Esophagus squamous epithelium (tissue), 5 donors: ENCODE measurements around the gene SPATA18. TPM values are rescaled to one million over a fixed set of nuclear protein-coding genes. Genes with fewer than 3 reads are reported as not detected.

Experiments
- DNase-seq: peaks from one replicate; lab custom pipeline; 2025; lab: John Stamatoyannopoulos, UW
- H3K27ac ChIP-seq, 4 donors: fragments of 200-600 bp; sonication (generic); one replicate each; pipeline ENCODE4 v1.5.1; 2016 to 2019; ENCODE audit warnings: mild to moderate bottlenecking in 1 of 4
- H3K27me3 ChIP-seq, 4 donors: fragments of 200-600 bp; sonication (generic); 1 replicate in 3 of 4; 2 replicates in 1 of 4; pipeline versions ENCODE4 v1.5.1 to v1.6.0; 2017 to 2021; ENCODE audit warnings: antibody characterized with exemption in 1 of 4
- H3K36me3 ChIP-seq, 3 donors: fragments of 200-600 bp; sonication (generic); one replicate each; pipeline ENCODE4 v1.5.1; 2016 to 2019
- H3K4me1 ChIP-seq, 3 donors: fragments of 200-600 bp; sonication (generic); one replicate each; pipeline ENCODE4 v1.5.1; 2017 to 2019
- H3K4me3 ChIP-seq, 4 donors: fragments of 200-600 bp; sonication (generic); 1 replicate in 3 of 4; 2 replicates in 1 of 4; pipeline ENCODE4 v1.5.1; 2016 to 2019; ENCODE audit warnings: mild to moderate bottlenecking in 2 of 4, moderate library complexity in 1 of 4
- H3K9me3 ChIP-seq, 3 donors: fragments of 200-600 bp; sonication (generic); one replicate each; pipeline ENCODE4 v1.5.1; 2016 to 2019
- POLR2A ChIP-seq, 4 donors: fragments of 450-650 bp; IDR thresholded peaks; one replicate each; pipeline ENCODE4 v1.6.1; 2017; ENCODE audit warnings: antibody characterized with exemption in 4 of 4, mild to moderate bottlenecking in 4 of 4, moderate library complexity in 3 of 4
- WGBS, 2 donors: methylation state at CpG; one replicate each; pipeline ENCODE4 v1.1.5; 2018; 5-methylcytosine and 5-hydroxymethylcytosine counted together
- intact Hi-C: fragments of 100-400 bp; cut with DNase I; formaldehyde crosslinking; loops from one replicate; pipeline ENCODE4 v1.15.0; 2022
- total RNA-seq, 4 donors: library from RNA; depleted of rRNA; stranded (reverse); fragments of >200 nt; gene quantifications; one replicate each; pipeline ENCODE4 v1.1.0, GENCODE V29; 2016
- TF ChIP-seq, protein P1 (sequence below), 6 experiments: fragments of 450-650 bp in 4 of 6; fragments of 200-600 bp in 2 of 6; sonication (generic) in 2 of 6; IDR thresholded peaks; one replicate each; pipeline ENCODE4 v1.5.1; 2016 to 2019; ENCODE audit warnings: antibody characterized with exemption in 6 of 6, mild to moderate bottlenecking in 4 of 6, moderate library complexity in 4 of 6
- donor health status: DM: yes; HTN: yes; CAD: no.

The SPATA18 gene, protein sequence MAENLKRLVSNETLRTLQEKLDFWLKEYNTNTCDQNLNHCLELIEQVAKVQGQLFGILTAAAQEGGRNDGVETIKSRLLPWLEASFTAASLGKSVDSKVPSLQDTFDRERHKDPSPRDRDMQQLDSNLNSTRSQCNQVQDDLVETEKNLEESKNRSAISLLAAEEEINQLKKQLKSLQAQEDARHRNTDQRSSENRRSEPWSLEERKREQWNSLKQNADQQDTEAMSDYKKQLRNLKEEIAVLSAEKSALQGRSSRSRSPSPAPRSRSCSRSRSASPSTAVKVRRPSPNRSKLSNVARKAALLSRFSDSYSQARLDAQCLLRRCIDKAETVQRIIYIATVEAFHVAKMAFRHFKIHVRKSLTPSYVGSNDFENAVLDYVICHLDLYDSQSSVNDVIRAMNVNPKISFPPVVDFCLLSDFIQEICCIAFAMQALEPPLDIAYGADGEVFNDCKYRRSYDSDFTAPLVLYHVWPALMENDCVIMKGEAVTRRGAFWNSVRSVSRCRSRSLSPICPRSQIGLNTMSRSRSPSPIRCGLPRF
- total RNA-seq: 1 to 10 TPM; 5.4 to 6.9 (median 6.0) TPM

DNA sequence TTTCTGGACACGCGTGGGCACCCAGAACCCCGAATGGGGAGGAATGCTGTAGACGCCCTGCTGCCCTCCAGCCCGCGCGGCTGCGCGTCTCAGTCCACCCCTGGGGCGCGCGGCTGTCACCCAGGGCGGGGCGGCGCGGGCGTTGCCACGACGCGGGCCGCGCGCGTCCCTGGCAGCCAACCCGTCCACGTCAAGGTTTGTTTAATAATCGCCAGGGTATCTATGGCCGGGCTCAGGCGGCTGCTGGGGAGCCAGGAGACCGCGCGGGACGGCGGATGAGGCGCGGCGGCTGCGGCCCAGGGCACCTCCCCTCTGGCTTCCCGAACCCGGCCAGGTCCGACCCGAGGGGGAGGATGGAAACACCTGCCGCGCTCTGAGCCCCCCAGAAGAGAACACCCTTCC lies at the start of gene SPATA18:
TSS of gene SPATA18 (plus strand) at position 92 of the 402 bp plus-strand sequence. CDS start 401 bp downstream, outside the sequence.
- intact Hi-C loops: no loop called here
- WGBS, 2 donors: 1 to 6% methylated on average over 9 to 13 of the region's 44 CpGs

DNA sequence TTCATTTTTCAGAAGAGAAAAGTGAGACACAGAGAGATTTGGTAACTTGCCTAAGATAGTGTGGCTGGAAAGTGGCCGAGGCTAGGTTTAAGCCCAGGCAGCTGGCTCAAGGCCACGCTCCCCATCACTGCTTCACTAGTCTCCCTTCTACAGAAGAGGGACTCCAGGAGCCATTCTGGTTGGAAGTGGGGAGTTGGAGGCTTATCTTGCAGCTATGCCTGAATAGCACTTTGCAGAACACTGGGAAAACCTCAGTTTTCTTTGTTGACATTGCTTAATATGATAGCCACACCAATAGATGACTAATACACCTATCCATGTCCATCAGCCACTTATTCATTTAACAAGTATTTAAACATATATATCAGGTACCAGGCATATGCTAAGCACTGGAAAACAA lies 49.5 kb upstream of the SPATA18 start:
- TF ChIP-seq, protein P1, sequence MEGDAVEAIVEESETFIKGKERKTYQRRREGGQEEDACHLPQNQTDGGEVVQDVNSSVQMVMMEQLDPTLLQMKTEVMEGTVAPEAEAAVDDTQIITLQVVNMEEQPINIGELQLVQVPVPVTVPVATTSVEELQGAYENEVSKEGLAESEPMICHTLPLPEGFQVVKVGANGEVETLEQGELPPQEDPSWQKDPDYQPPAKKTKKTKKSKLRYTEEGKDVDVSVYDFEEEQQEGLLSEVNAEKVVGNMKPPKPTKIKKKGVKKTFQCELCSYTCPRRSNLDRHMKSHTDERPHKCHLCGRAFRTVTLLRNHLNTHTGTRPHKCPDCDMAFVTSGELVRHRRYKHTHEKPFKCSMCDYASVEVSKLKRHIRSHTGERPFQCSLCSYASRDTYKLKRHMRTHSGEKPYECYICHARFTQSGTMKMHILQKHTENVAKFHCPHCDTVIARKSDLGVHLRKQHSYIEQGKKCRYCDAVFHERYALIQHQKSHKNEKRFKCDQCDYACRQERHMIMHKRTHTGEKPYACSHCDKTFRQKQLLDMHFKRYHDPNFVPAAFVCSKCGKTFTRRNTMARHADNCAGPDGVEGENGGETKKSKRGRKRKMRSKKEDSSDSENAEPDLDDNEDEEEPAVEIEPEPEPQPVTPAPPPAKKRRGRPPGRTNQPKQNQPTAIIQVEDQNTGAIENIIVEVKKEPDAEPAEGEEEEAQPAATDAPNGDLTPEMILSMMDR (IDR thresholded peaks at IDR 0.05): no peak
- no peak for TF ChIP-seq POLR2A (IDR thresholded peaks at IDR 0.05)
- DNase-seq: no peak
- H3K4me1 ChIP-seq: no peaks in the 10 kb centered on the region
- no peak overlapping the region for H3K27ac ChIP-seq
- H3K4me3 ChIP-seq: no peak overlapping the region
- H3K9me3 ChIP-seq: no peaks in the 10 kb centered on the region
- intact Hi-C loops: no loop called here
- 69 to 89% methylated on average over 2 of the region's 2 CpGs for WGBS, 2 donors
- H3K27me3 ChIP-seq: no peaks in the 10 kb centered on the region
- H3K36me3 ChIP-seq: no peaks in the 10 kb centered on the region

More for the DNA sequence above, at the start of gene SPATA18:
- Histone ChIP-seq H3K27me3 (peaks cover 0 to 60% (median 0%) of the 10 kb centered on the region in 4 donors), H3K4me3 (peak within 1 kb of the TSS; percentile 66 to 82 (median 78)), H3K4me1 (peaks cover 3 to 28% (median 8%) of the 10 kb centered on the region in 3 donors), H3K9me3 (no peaks in the 10 kb centered on the region), H3K27ac (peak within 1 kb of the TSS; percentile 83 to 89 (median 85)), H3K36me3 (no peaks in the 10 kb centered on the region)
- TF ChIP-seq, protein P1 (IDR thresholded peaks at IDR 0.05): no peak
- no peak for TF ChIP-seq POLR2A (IDR thresholded peaks at IDR 0.05)
- no peak for DNase-seq

DNA sequence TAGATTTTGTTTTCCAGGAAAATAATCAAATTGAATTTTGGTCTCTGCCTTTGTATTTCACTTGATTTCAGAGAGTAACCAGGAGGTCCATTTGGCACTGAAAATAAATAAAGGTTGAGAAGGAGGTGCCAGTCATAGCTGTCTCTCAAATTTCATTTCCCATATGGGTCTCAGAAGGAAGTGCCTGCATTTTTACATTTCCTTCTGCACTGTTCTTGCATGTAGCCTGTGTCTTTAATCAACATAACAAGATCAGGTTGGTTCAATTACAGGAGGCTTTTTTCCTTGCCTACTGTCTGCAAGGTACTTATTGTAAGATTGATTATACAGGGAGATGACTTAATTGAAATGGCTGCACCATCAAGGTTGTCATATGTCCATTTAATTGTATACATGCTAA lies 46.7 kb upstream of the SPATA18 start:
- Histone ChIP-seq H3K27me3 (no peaks in the 10 kb centered on the region), H3K4me3 (no peak overlapping the region), H3K9me3 (no peaks in the 10 kb centered on the region), H3K4me1 (no peaks in the 10 kb centered on the region), H3K27ac (no peak overlapping the region), H3K36me3 (no peaks in the 10 kb centered on the region)
- TF ChIP-seq, protein P1 (IDR thresholded peaks at IDR 0.05): no peak
- TF ChIP-seq POLR2A (IDR thresholded peaks at IDR 0.05): no peak
- no peak for DNase-seq
- intact Hi-C loops: no loop called here

DNA sequence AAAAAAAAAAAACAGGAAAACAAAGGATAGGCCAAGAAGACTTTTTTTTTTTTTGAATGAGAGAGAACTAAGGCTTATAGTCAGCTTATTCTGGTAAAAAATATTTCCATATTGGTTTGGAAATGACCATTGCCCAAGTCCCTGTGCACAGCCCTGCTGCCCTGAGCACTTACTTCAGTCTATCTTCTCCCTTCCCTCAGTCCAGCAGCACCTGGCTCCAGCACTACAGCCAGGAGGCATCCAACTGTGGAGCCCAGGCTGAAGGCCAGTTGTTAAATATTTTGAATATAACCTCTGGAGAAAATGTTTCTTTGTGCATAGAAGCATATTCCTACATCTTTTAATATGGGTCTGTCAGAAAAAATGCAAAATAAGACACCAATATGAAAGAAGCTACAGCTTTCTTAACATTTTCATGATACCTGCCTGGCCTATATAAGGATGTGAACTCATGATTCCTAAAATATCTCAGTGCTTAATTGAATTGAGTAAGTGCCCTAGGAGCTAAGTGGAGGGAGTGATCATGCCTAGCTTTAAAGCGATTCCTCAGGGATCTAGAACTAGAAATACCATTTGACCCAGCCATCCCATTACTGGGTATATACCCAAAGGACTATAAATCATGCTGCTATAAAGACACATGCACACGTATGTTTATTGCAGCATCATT lies 45.4 kb upstream of the SPATA18 start:
- 90 to 100% methylated on average over 2 of the region's 2 CpGs for WGBS, 2 donors
- intact Hi-C loops: no loop called here
- DNase-seq: no peak
- Histone ChIP-seq H3K36me3 (no peaks in the 10 kb centered on the region), H3K4me3 (no peak overlapping the region), H3K4me1 (no peaks in the 10 kb centered on the region), H3K27ac (no peak overlapping the region), H3K9me3 (no peaks in the 10 kb centered on the region), H3K27me3 (no peaks in the 10 kb centered on the region)
- no peak for TF ChIP-seq POLR2A (IDR thresholded peaks at IDR 0.05)
- TF ChIP-seq, protein P1 (IDR thresholded peaks at IDR 0.05): no peak

DNA sequence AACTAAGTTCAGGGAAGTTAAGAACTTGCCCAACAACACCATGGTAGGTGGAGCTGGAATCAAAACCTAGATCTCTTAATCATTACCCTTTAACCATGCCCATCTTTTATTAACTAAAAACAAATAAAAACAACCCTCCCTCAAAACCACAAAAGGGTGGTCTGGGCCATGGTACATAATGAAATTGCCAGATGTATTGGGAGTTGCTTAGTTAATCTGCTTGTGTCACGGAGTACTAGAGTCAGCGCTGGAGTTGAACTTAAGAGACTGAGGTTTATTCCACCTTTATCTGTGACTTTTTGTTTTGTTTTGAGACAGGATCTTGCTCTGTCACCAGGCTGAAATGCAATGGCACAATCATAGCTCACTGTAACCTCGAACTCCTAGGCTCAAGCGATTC lies 44.2 kb upstream of the SPATA18 start:
- TF ChIP-seq, protein P1 (IDR thresholded peaks at IDR 0.05): no peak
- TF ChIP-seq POLR2A (IDR thresholded peaks at IDR 0.05): no peak
- intact Hi-C loops: no loop called here
- H3K36me3 ChIP-seq: no peaks in the 10 kb centered on the region
- no peak overlapping the region for H3K4me3 ChIP-seq
- 93 to 96% methylated on average over 4 of the region's 4 CpGs for WGBS, 2 donors
- no peaks in the 10 kb centered on the region for H3K9me3 ChIP-seq
- no peaks in the 10 kb centered on the region for H3K4me1 ChIP-seq
- H3K27ac ChIP-seq: no peak overlapping the region
- H3K27me3 ChIP-seq: no peaks in the 10 kb centered on the region
- DNase-seq: no peak
